ENCODE results near the gene TTC9C. TPM values are rescaled to one million over a fixed set of nuclear protein-coding genes. Genes with fewer than 3 reads are reported as not detected.
"Not testable (repeated sequence)": the region's sequence is repeated elsewhere in the genome, so short reads cannot be mapped to it uniquely, and the experiment has no call there.

Gene TTC9C
- total and polyA plus RNA-seq, 12 donors, result 9.4 to 20.8 (median 13.2) TPM

DNA sequence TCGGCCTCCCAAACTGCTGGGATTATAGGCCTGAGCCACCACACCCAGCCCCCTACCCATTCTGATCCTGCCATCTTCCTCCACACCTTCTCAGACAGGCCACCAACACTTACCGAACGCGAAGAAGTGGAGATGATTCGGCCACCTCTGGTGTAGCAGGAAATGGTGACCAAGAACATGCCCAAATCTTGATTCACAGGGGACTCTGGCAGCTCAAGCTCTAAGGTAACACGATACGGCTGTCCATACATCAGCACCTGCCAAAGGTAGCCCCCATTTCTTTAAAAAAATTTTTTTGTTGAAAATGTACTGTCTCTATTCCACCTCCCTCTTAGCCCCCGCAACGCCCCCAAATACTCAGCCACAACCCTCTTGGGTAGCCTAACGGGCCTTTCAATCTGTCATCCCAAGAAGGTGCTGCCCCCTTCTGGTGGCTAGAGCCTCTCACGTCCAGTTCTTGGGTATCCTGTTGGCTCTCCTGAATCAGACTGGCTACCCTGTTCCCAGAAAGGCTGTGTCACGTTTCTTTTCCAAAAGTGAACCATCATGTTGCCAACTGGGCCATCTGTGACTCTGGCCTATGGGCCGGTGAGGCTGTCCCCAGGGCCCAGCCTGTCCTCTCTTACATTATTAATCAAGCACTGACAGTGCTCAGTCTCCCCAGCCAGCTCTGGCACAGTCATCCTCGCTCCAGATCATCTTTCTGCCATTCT is 33.7 kb upstream of the TTC9C start:
- 40 to 44% methylated on average over 14 of the region's 14 CpGs for WGBS, 2 donors
- Histone ChIP-seq H3K4me1 (peaks cover 0 to 22% (median 16%) of the 10 kb centered on the region in 9 donors), H3K27me3 (no peaks in the 10 kb centered on the region), H3K36me3 (peaks cover 0 to 57% (median 17%) of the 10 kb centered on the region in 9 donors), H3K9me3 (no peaks in the 10 kb centered on the region), H3K27ac (peak overlapping the region in 4 of 10 donors; percentile 15 to 44 (median 19)), H3K4me3 (no peak overlapping the region)
- DNase-seq (peak; percentile 71 to 84), ATAC-seq (peak; percentile 71 to 85 (median 78))
- TF ChIP-seq, protein P1, sequence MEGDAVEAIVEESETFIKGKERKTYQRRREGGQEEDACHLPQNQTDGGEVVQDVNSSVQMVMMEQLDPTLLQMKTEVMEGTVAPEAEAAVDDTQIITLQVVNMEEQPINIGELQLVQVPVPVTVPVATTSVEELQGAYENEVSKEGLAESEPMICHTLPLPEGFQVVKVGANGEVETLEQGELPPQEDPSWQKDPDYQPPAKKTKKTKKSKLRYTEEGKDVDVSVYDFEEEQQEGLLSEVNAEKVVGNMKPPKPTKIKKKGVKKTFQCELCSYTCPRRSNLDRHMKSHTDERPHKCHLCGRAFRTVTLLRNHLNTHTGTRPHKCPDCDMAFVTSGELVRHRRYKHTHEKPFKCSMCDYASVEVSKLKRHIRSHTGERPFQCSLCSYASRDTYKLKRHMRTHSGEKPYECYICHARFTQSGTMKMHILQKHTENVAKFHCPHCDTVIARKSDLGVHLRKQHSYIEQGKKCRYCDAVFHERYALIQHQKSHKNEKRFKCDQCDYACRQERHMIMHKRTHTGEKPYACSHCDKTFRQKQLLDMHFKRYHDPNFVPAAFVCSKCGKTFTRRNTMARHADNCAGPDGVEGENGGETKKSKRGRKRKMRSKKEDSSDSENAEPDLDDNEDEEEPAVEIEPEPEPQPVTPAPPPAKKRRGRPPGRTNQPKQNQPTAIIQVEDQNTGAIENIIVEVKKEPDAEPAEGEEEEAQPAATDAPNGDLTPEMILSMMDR (IDR thresholded peaks at IDR 0.05), result peak; percentile 60 to 92 (median 87)
- intact Hi-C loops (cut with DNase I), result loop anchor here (2.0 to 10.0 kb wide), 7 partner anchors 14 to 312 kb away; partner anchors contain the start of gene TUT1 (in 1 of the 10)

DNA sequence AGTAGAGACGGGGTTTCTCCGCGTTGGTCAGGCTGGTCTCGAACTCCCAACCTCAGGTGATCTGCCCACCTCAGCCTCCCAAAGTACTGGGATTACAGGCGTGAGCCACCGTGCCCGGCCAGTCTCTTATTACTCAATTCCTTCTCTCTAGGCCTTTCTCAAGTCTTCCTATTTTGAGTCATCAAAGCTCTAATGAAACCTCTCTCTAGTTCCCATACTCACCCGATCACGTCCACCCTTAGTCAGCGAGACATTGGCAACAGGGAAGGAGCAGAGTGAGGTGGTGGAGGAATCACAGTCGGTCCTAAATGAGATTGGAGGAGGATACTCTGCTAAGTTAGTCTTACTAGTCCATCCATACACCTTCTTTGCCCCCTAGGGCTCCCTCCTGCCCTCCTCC is 26.0 kb upstream of the TTC9C start:
- Histone ChIP-seq H3K27ac (peak overlapping the region in 1 of 10 donors; percentile 40), H3K27me3 (no peaks in the 10 kb centered on the region), H3K36me3 (peaks cover 0 to 45% (median 11%) of the 10 kb centered on the region in 9 donors), H3K4me1 (peaks cover 12 to 34% (median 20%) of the 10 kb centered on the region in 9 donors), H3K4me3 (no peak overlapping the region), H3K9me3 (no peaks in the 10 kb centered on the region)
- TF ChIP-seq, protein P1 (IDR thresholded peaks at IDR 0.05), result no peak
- intact Hi-C loops (cut with DNase I), result no loop called here
- 89 to 93% methylated on average over 11 of the region's 11 CpGs for WGBS, 2 donors
- no peak for ATAC-seq
- no peak for DNase-seq

DNA sequence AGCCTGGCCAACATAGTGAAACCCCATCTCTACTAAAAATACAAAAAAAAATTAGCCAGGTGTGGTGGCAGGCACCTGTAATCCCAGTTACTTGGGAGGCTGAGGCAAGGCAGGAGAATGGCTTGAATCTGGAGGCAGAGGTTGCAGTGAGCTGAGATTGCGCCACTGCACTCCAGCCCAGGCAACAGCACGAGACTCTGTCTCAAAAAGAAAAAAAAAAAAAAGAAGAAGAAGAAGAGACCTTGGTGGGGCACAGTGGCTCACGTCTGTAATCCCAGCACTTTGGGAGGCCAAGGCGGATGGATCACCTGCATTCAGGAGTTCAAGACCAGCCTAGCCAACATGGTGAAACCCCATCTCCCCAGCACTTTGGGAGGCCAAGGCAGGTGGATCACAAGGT is 24.4 kb upstream of the TTC9C start:
- H3K27me3 ChIP-seq; H3K4me3 ChIP-seq; H3K9me3 ChIP-seq; DNase-seq; H3K27ac ChIP-seq; ATAC-seq; intact Hi-C loops (cut with DNase I): not testable (repeated sequence)
- H3K4me1 ChIP-seq, result peaks cover 17 to 47% (median 30%) of the 10 kb centered on the region in 9 donors
- WGBS, 2 donors, result 81 to 98% methylated on average over 4 of the region's 4 CpGs
- H3K36me3 ChIP-seq, result peaks cover 0 to 35% (median 11%) of the 10 kb centered on the region in 9 donors

DNA sequence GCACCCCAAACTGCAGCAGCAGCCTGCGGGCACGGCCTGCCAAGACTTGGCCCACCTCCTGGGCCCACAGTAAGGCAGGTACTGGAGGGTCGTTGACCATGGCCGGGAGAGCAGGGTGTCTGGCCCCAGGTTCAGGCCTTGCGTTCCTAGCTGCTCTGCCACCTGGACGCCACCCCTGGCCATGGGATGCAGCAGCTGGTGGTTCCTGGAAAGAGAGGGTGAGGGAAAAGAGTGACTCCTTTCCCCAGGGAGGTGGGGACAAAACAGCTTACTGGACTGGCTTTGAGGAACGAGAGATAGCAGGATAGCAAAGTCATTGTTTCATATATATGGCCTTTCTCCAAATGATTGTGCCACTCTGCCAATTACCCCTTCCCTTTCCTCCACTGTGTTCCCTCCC is 22.9 kb upstream of the TTC9C start:
- H3K27ac ChIP-seq, result peak overlapping the region in 9 of 10 donors; percentile 70 to 91 (median 84)
- peaks cover 0 to 25% (median 11%) of the 10 kb centered on the region in 9 donors for H3K36me3 ChIP-seq
- peaks cover 23 to 57% (median 39%) of the 10 kb centered on the region in 9 donors for H3K4me1 ChIP-seq
- no peaks in the 10 kb centered on the region for H3K9me3 ChIP-seq
- H3K27me3 ChIP-seq, result no peaks in the 10 kb centered on the region
- peak overlapping the region in 9 of 10 donors; percentile 55 to 90 (median 73) for H3K4me3 ChIP-seq
- TF ChIP-seq, protein P1 (IDR thresholded peaks at IDR 0.05), result no peak
- WGBS, 2 donors, result 51 to 62% methylated on average over 7 of the region's 7 CpGs
- ATAC-seq (no peak), DNase-seq (no peak)
- intact Hi-C loops (cut with DNase I), result loop anchor here in 3 of 10 donors (5.0 kb wide), 3 partner anchors 33 to 137 kb away; partner anchors contain the start of genes LBHD1 (in 2 of the 3), UQCC3 (in 2 of the 3), C11orf98 (in 1 of the 3) and CSKMT (in 1 of the 3)

All from heart right ventricle (tissue), 16 donors.